WTC11 (cell line): ENCODE data around the gene SMC3. TPM values are rescaled to one million over a fixed set of nuclear protein-coding genes. Genes with fewer than 3 reads are reported as not detected.

Source experiments
- ATAC-seq: fragments of 200-7000 bp; cut with Tn5 transposase; 2 replicates; pipeline ENCODE4 v1.10.0; 2021; ENCODE audit warnings: mild to moderate bottlenecking, moderate library complexity
- CTCF ChIA-PET: fragments of 300-600 bp; sonication (Branson Sonifier 250); formaldehyde crosslinking; loops from one replicate; lab custom pipeline; 2021; ENCODE audit warnings: antibody characterized with exemption; lab: Charles Lee
- POLR2A ChIA-PET: fragments of 350-600 bp; sonication (Branson Sonifier 250); formaldehyde crosslinking; loops from one replicate; lab custom pipeline; 2021; ENCODE audit warnings: antibody characterized with exemption; lab: Charles Lee
- DNase-seq: peaks from one replicate; pipeline ENCODE4 v3.0.0; 2021; ENCODE audit warnings: low spot score
- H3K27ac Mint-ChIP-seq: 2 replicates; pipeline ENCODE4 v1.8.0; 2021; ENCODE audit warnings: mixed read lengths
- H3K27me3 Mint-ChIP-seq: 2 replicates; pipeline ENCODE4 v1.8.0; 2021; ENCODE audit warnings: low read depth, mild to moderate bottlenecking, moderate library complexity, mixed read lengths
- H3K36me3 Mint-ChIP-seq: 2 replicates; pipeline ENCODE4 v1.8.0; 2021; ENCODE audit warnings: mixed read lengths
- H3K4me1 Mint-ChIP-seq: 2 replicates; pipeline ENCODE4 v1.8.0; 2022; ENCODE audit warnings: mixed read lengths
- H3K4me3 Mint-ChIP-seq: 2 replicates; pipeline ENCODE4 v1.8.0; 2021; ENCODE audit warnings: mild to moderate bottlenecking, moderate library complexity, mixed read lengths
- H3K9me3 Mint-ChIP-seq: 2 replicates; pipeline ENCODE4 v1.8.0; 2021; ENCODE audit warnings: mixed read lengths
- ATF2 ChIP-seq: sonication (generic); formaldehyde crosslinking; IDR thresholded peaks from 2 replicates; pipeline ENCODE4 v1.8.1; 2022; ENCODE audit warnings: low read depth, missing genetic modification reagents, borderline replicate concordance
- CBFB ChIP-seq: sonication (generic); formaldehyde crosslinking; IDR thresholded peaks from 2 replicates; pipeline ENCODE4 v1.8.1; 2022; ENCODE audit warnings: mild to moderate bottlenecking, low read depth, missing genetic modification reagents
- CREM ChIP-seq: sonication (generic); formaldehyde crosslinking; IDR thresholded peaks from 2 replicates; pipeline ENCODE4 v1.8.1; 2022; ENCODE audit warnings: mild to moderate bottlenecking, missing genetic modification reagents, moderate library complexity
- CTCF ChIP-seq: fragments of 200-600 bp; IDR thresholded peaks from 2 replicates; pipeline ENCODE4 v1.8.0; 2022; ENCODE audit warnings: antibody characterized with exemption
- ESRRA ChIP-seq: sonication (generic); formaldehyde crosslinking; IDR thresholded peaks from 2 replicates; pipeline ENCODE4 v1.8.1; 2022; ENCODE audit warnings: mild to moderate bottlenecking, missing genetic modification reagents, borderline replicate concordance
- JUN ChIP-seq: sonication (generic); formaldehyde crosslinking; IDR thresholded peaks from 2 replicates; pipeline ENCODE4 v1.8.0; 2023; ENCODE audit warnings: mild to moderate bottlenecking, missing genetic modification reagents
- MYBL2 ChIP-seq: sonication (generic); formaldehyde crosslinking; IDR thresholded peaks from 2 replicates; pipeline ENCODE4 v1.8.1; 2023; ENCODE audit warnings: mild to moderate bottlenecking, moderate library complexity, missing genetic modification reagents
- NFE2L1 ChIP-seq: sonication (generic); formaldehyde crosslinking; IDR thresholded peaks from 2 replicates; pipeline ENCODE4 v1.8.1; 2023; ENCODE audit warnings: missing genetic modification reagents
- NR3C1 ChIP-seq: sonication (generic); formaldehyde crosslinking; conservative IDR thresholded peaks from 2 replicates; pipeline ENCODE4 v1.8.1; 2023; ENCODE audit warnings: low read depth, mild to moderate bottlenecking, missing genetic modification reagents
- SOX15 ChIP-seq: fragments of 250-450 bp; sonication (Bioruptor Pico); IDR thresholded peaks from 2 replicates; pipeline ENCODE4 v1.9.0; 2021; ENCODE audit warnings: mild to moderate bottlenecking
- STAT6 ChIP-seq: sonication (generic); formaldehyde crosslinking; conservative IDR thresholded peaks from 2 replicates; pipeline ENCODE4 v1.8.1; 2023; ENCODE audit warnings: mild to moderate bottlenecking, low read depth, missing genetic modification reagents, moderate library complexity
- USF1 ChIP-seq: sonication (generic); formaldehyde crosslinking; IDR thresholded peaks from 2 replicates; pipeline ENCODE4 v1.8.0; 2022; ENCODE audit warnings: mild to moderate bottlenecking, missing genetic modification reagents
- ZBTB43 ChIP-seq: sonication (generic); formaldehyde crosslinking; IDR thresholded peaks from 2 replicates; pipeline ENCODE4 v1.8.1; 2023; ENCODE audit warnings: mild to moderate bottlenecking, missing genetic modification reagents
- ZNF317 ChIP-seq: sonication (generic); formaldehyde crosslinking; IDR thresholded peaks from 2 replicates; pipeline ENCODE4 v1.8.1; 2023; ENCODE audit warnings: low read depth, mild to moderate bottlenecking, moderate library complexity, missing genetic modification reagents, borderline replicate concordance
- ZNF396 ChIP-seq: fragments of 250-450 bp; sonication (Bioruptor Pico); IDR thresholded peaks from 2 replicates; pipeline ENCODE4 v1.8.0; 2021; ENCODE audit warnings: mild to moderate bottlenecking, moderate library complexity, borderline replicate concordance
- ZNF423 ChIP-seq: fragments of 250-450 bp; sonication (Bioruptor Pico); IDR thresholded peaks from 2 replicates; pipeline ENCODE4 v2.1.2; 2022; ENCODE audit warnings: mild to moderate bottlenecking, moderate library complexity
- ZNF425 ChIP-seq: fragments of 250-450 bp; sonication (Bioruptor Pico); conservative IDR thresholded peaks from 2 replicates; pipeline ENCODE4 v1.9.0; 2021; ENCODE audit warnings: mild to moderate bottlenecking
- total RNA-seq: library from RNA; stranded (reverse); gene quantifications from 3 replicates; pipeline ENCODE4 v1.2.3, GENCODE V29; 2021

The SMC3 gene
- total RNA-seq, 1 experiment from 2014 or later: 71.0 TPM

GRCh38 chr10:110597476-110597875, 30.0 kb downstream of the SMC3 start:
- Mint-ChIP-seq H3K4me3 (no peak overlapping the region), H3K27me3 (no peaks in the 10 kb centered on the region), H3K27ac (no peak overlapping the region), H3K36me3 (peaks cover 69% of the 10 kb centered on the region), H3K9me3 (no peaks in the 10 kb centered on the region), H3K4me1 (no peaks in the 10 kb centered on the region)
- DNase-seq (no peak), ATAC-seq (no peak)
- ChIA-PET POLR2A (no interaction called here), CTCF (no interaction called here)
- no peak for TF ChIP-seq ZNF317
- no peak for TF ChIP-seq CBFB (CRISPR knock-in tag)
- no peak for TF ChIP-seq ZNF425 (CRISPR knock-in tag)
- no peak for TF ChIP-seq ESRRA (CRISPR knock-in tag)
- TF ChIP-seq MYBL2 (CRISPR knock-in tag): no peak
- TF ChIP-seq SOX15: no peak

- no peak overlapping the region for H3K27ac Mint-ChIP-seq
- POLR2A ChIA-PET: interaction anchor here (0.7 to 1.5 kb wide), 3 partner anchors 40 to 296 kb away, joined by 3 to 4 read pairs (median 4); partner anchors contain the start of gene SMNDC1
- peak; percentile 86 for ATAC-seq
These were observed 33.1 kb downstream of the SMC3 start for GRCh38 chr10:110600487-110601101.

GRCh38 chr10:110601581-110601980, 34.1 kb downstream of the SMC3 start:
- CTCF ChIA-PET: no interaction called here
- no peak overlapping the region for H3K27ac Mint-ChIP-seq
- no peak overlapping the region for H3K4me3 Mint-ChIP-seq
- no peak for ATAC-seq
- TF ChIP-seq NR3C1 (CRISPR knock-in tag): no peak
- TF ChIP-seq CREM (CRISPR knock-in tag): no peak
- TF ChIP-seq STAT6 (CRISPR knock-in tag): no peak
- TF ChIP-seq ZNF423 (CRISPR knock-in tag): no peak
- no peak for TF ChIP-seq ZBTB43
- TF ChIP-seq NFE2L1 (CRISPR knock-in tag): no peak
- no peak for TF ChIP-seq ZNF396 (CRISPR knock-in tag)
- no peak for TF ChIP-seq ATF2
- no peak for TF ChIP-seq JUN (CRISPR knock-in tag)
- TF ChIP-seq, all 79 proteins: peak for 0
- Mint-ChIP-seq H3K36me3 (peaks cover 68% of the 10 kb centered on the region), H3K4me1 (no peaks in the 10 kb centered on the region), H3K27me3 (no peaks in the 10 kb centered on the region), H3K9me3 (no peaks in the 10 kb centered on the region)
- POLR2A ChIA-PET: no interaction called here
- DNase-seq: no peak

More at GRCh38 chr10:110600487-110601101, 33.1 kb downstream of the SMC3 start:
- Mint-ChIP-seq H3K36me3 (peaks cover 71% of the 10 kb centered on the region), H3K27me3 (no peaks in the 10 kb centered on the region), H3K4me3 (no peak overlapping the region), H3K9me3 (no peaks in the 10 kb centered on the region), H3K4me1 (no peaks in the 10 kb centered on the region)
- CTCF ChIA-PET: interaction anchor here (0.6 to 1.8 kb wide), 22 partner anchors 10 to 318 kb away, joined by 3 to 12 read pairs (median 4); partner anchors contain the start of gene SMNDC1
- TF ChIP-seq USF1 (CRISPR knock-in tag): no peak
- TF ChIP-seq CTCF: peak; percentile 34; the same call in 1 of the 2 replicates
- no peak for DNase-seq
